ENCODE results near the gene PTCD2. TPM values are rescaled to one million over a fixed set of nuclear protein-coding genes. Genes with fewer than 3 reads are reported as not detected.

PTCD2 gene
- total RNA-seq, 1 experiment from 2014 or later = 19.3 TPM

DNA sequence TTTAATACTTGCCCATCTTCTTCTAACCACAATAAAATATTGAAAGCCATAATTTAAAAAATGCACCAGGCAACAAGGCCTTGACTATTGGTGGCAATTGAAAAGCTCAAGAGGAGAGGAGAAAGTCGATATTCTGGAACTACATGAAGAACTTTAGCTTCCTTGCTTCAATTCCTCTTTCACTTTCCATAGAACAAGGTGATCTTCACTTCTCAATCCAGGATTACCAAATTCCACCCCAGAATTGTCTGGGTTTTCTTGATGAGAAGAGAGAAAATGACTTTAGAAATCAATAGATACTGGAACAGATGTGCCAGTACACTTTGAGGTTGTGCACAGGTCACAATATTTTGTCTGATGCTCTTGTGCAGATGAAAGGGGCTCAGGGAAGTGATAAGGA is 52.2 kb downstream of the PTCD2 start:
- DNase-seq (ENCODE audit: low read depth, low spot score) (no peak), ATAC-seq (no peak)
- Histone ChIP-seq H3K27ac (ENCODE audit: low read depth, low read length) (no peak overlapping the region), H2AFZ (ENCODE audit: low read depth, low read length, poor library complexity, severe bottlenecking) (no peak overlapping the region), H4K20me1 (ENCODE audit: insufficient read depth) (no peaks in the 10 kb centered on the region), H3K9me3 (ENCODE audit: control insufficient read depth in 1 of 2, insufficient read depth in 1 of 2, low read depth in 1 of 2, low read length in 2 of 2) (no peaks in the 10 kb centered on the region), H3K9ac (ENCODE audit: low read length) (no peak overlapping the region), H3K4me1 (ENCODE audit: control insufficient read depth in 1 of 2, insufficient read depth in 2 of 2, low read length in 2 of 2) (no peaks in the 10 kb centered on the region), H3K4me3 (replicated peaks in 1 of 2; ENCODE audit: low read depth in 1 of 2, low read length in 2 of 2) (no peak overlapping the region), H3K9me2 (ENCODE audit: insufficient read depth) (no peaks in the 10 kb centered on the region), H3K36me3 (ENCODE audit: control insufficient read depth in 1 of 2, insufficient read depth in 2 of 2, low read length in 2 of 2) (no peaks in the 10 kb centered on the region), H3K27me3 (ENCODE audit: insufficient read depth, low read length) (no peaks in the 10 kb centered on the region), H3K79me2 (ENCODE audit: insufficient read depth, low read length) (no peaks in the 10 kb centered on the region), H3K4me2 (ENCODE audit: low read length) (no peak overlapping the region)
- POLR2A ChIA-PET = no interaction called here
- TF ChIP-seq POLR2AphosphoS5 (IDR thresholded peaks at IDR 0.05; ENCODE audit: low read depth, low read length) (no peak), JUND (IDR thresholded peaks at IDR 0.05) (no peak), POLR2A (IDR thresholded peaks at IDR 0.05; ENCODE audit: borderline replicate concordance, extremely low read depth, insufficient read depth, insufficient read length) (no peak), SRF (IDR thresholded peaks at IDR 0.05; ENCODE audit: low read depth) (no peak), ELF1 (IDR thresholded peaks at IDR 0.05; ENCODE audit: borderline replicate concordance, low read depth) (no peak), EGR1 (IDR thresholded peaks at IDR 0.05; ENCODE audit: low read depth) (no peak), RAD21 (IDR thresholded peaks at IDR 0.05; ENCODE audit: low read depth) (no peak), SP1 (IDR thresholded peaks at IDR 0.05; ENCODE audit: low read depth) (no peak), EZH2phosphoT487 (IDR thresholded peaks at IDR 0.05; ENCODE audit: borderline replicate concordance) (no peak), ZNF274 (IDR thresholded peaks at IDR 0.05; ENCODE audit: low read depth, low read length) (no peak), TCF7L2 (IDR thresholded peaks at IDR 0.05; ENCODE audit: borderline replicate concordance, extremely low read depth, insufficient read depth, insufficient read length) (no peak), MAX (IDR thresholded peaks at IDR 0.05) (no peak), FOSL1 (IDR thresholded peaks at IDR 0.05; ENCODE audit: low read depth) (no peak), ZBTB33 (IDR thresholded peaks at IDR 0.05; ENCODE audit: extremely low read depth, insufficient replicate concordance, low read length) (no peak), CBX3 (IDR thresholded peaks at IDR 0.05; ENCODE audit: low read depth) (no peak), EZH2 (IDR thresholded peaks at IDR 0.05) (no peak), YY1 (IDR thresholded peaks at IDR 0.05; ENCODE audit: extremely low read depth, insufficient replicate concordance, low read depth, low read length) (no peak)
- TF ChIP-seq, protein P1, sequence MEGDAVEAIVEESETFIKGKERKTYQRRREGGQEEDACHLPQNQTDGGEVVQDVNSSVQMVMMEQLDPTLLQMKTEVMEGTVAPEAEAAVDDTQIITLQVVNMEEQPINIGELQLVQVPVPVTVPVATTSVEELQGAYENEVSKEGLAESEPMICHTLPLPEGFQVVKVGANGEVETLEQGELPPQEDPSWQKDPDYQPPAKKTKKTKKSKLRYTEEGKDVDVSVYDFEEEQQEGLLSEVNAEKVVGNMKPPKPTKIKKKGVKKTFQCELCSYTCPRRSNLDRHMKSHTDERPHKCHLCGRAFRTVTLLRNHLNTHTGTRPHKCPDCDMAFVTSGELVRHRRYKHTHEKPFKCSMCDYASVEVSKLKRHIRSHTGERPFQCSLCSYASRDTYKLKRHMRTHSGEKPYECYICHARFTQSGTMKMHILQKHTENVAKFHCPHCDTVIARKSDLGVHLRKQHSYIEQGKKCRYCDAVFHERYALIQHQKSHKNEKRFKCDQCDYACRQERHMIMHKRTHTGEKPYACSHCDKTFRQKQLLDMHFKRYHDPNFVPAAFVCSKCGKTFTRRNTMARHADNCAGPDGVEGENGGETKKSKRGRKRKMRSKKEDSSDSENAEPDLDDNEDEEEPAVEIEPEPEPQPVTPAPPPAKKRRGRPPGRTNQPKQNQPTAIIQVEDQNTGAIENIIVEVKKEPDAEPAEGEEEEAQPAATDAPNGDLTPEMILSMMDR (IDR thresholded peaks at IDR 0.05 in 2 of 3, conservative IDR thresholded peaks at IDR 0.05 in 1 of 3; ENCODE audit: borderline replicate concordance in 1 of 3, insufficient read depth in 1 of 3, low read depth in 2 of 3, low read length in 2 of 3) = no peak
- intact Hi-C loops (cut with micrococcal nuclease) = no loop called here
- RAD21 ChIA-PET (ENCODE audit: low non-redundant PET in 1 of 2, low total read pairs in 2 of 2, uncharacterized antibody in 2 of 2, unreplicated experiment in 2 of 2) = no interaction called here
- CTCF ChIA-PET = no interaction called here
- BruUV-seq (replicated peaks) = no TSS peak

Data from HCT116 (cell line).